Fibroblast of lung (primary cell): ENCODE results near the gene EHMT1. TPM values are rescaled to one million over a fixed set of nuclear protein-coding genes. Genes with fewer than 3 reads are reported as not detected.
A peak's percentile ranks its signal among the peaks of the same experiment; 100 is the strongest.

Experiments used
- DNase-seq, 2 donors: peaks; one replicate each; pipeline versions ENCODE4 v3.0.0 to v3.0.0-alpha.2; 2010; ENCODE audit warnings: low read depth in 2 of 2
- H2AFZ ChIP-seq: 2 replicates; pipeline ENCODE4 v1.5.1; 2012; ENCODE audit warnings: low read length, control low read depth, inconsistent platforms
- H3K27ac ChIP-seq: 2 replicates; pipeline ENCODE4 v1.5.1; 2011; ENCODE audit warnings: low read length, control low read depth; ENCODE audit not compliant: insufficient read depth
- H3K27me3 ChIP-seq: 2 replicates; pipeline ENCODE4 v1.5.1; 2011; ENCODE audit warnings: mild to moderate bottlenecking, low read length; ENCODE audit not compliant: control insufficient read depth, insufficient read depth
- H3K36me3 ChIP-seq: 2 replicates; pipeline ENCODE4 v1.5.1; 2011; ENCODE audit warnings: low read length; ENCODE audit not compliant: control insufficient read depth, insufficient read depth
- H3K4me1 ChIP-seq: 2 replicates; pipeline ENCODE4 v1.5.1; 2011; ENCODE audit warnings: low read length; ENCODE audit not compliant: control insufficient read depth, insufficient read depth; ENCODE audit errors: extremely low read depth
- H3K4me2 ChIP-seq: 2 replicates; pipeline ENCODE4 v1.5.1; 2011; ENCODE audit warnings: low read length, control low read depth; ENCODE audit not compliant: insufficient read depth; ENCODE audit errors: extremely low read depth
- H3K4me3 ChIP-seq, 4 experiments: fragments of 200-600 bp in 1 of 4; sonication (generic) in 1 of 4; replicated peaks in 1 of 4; 2 replicates each; pipeline ENCODE4 v1.5.1; 2011 to 2016; ENCODE audit warnings: low read length in 4 of 4, low read depth in 3 of 4, mild to moderate bottlenecking in 3 of 4, control low read depth in 2 of 4, inconsistent platforms in 1 of 4, mixed read lengths in 1 of 4; ENCODE audit not compliant: insufficient read depth in 1 of 4; ENCODE audit errors: control extremely low read depth in 1 of 4
- H3K79me2 ChIP-seq: 2 replicates; pipeline ENCODE4 v1.5.1; 2012; ENCODE audit warnings: mild to moderate bottlenecking, low read length, inconsistent platforms; ENCODE audit not compliant: control insufficient read depth, insufficient read depth
- H3K9ac ChIP-seq: 2 replicates; pipeline ENCODE4 v1.5.1; 2011; ENCODE audit warnings: mild to moderate bottlenecking, low read length, control low read depth; ENCODE audit not compliant: insufficient read depth
- H3K9me3 ChIP-seq: 2 replicates; pipeline ENCODE4 v1.5.1; 2012; ENCODE audit warnings: low read depth, low read length; ENCODE audit not compliant: control insufficient read depth, insufficient read depth
- H4K20me1 ChIP-seq: 2 replicates; pipeline ENCODE4 v1.5.1; 2011; ENCODE audit warnings: low read length; ENCODE audit not compliant: control insufficient read depth, insufficient read depth; ENCODE audit errors: extremely low read depth
- EZH2 ChIP-seq: IDR thresholded peaks from 2 replicates; pipeline ENCODE4 v1.5.1; 2012; ENCODE audit warnings: low read length, control low read depth, mild to moderate bottlenecking; ENCODE audit errors: missing control alignments
- polyA plus RNA-seq, 2 donors: library from polyadenylated mRNA; depleted of rRNA in 1 of 2; stranded (reverse) in 1 of 2; unstranded in 1 of 2; fragments of >200 nt; gene quantifications; 2 replicates each; pipeline ENCODE4 v1.2.1, GENCODE V29; 2011 to 2012; ENCODE audit warnings: missing spikeins in 1 of 2
- total RNA-seq: library from RNA; depleted of rRNA; stranded (reverse); fragments of >200 nt; gene quantifications from 2 replicates; pipeline ENCODE4 v1.2.1, GENCODE V29; 2014
- TF ChIP-seq, protein P1 (sequence below), 2 donors: IDR thresholded peaks in 1 of 2; conservative IDR thresholded peaks in 1 of 2; 1 replicate in 1 of 2; 2 replicates in 1 of 2; pipeline ENCODE4 v1.5.1; 2011 to 2012; ENCODE audit warnings: low read length in 2 of 2, control low read depth in 1 of 2, inconsistent platforms in 1 of 2, low read depth in 1 of 2, mild to moderate bottlenecking in 1 of 2

The EHMT1 gene
- total and polyA plus RNA-seq, 2 donors (not counting 1 experiment from before 2014, with no cell fraction given): 22.4 to 48.6 TPM

DNA sequence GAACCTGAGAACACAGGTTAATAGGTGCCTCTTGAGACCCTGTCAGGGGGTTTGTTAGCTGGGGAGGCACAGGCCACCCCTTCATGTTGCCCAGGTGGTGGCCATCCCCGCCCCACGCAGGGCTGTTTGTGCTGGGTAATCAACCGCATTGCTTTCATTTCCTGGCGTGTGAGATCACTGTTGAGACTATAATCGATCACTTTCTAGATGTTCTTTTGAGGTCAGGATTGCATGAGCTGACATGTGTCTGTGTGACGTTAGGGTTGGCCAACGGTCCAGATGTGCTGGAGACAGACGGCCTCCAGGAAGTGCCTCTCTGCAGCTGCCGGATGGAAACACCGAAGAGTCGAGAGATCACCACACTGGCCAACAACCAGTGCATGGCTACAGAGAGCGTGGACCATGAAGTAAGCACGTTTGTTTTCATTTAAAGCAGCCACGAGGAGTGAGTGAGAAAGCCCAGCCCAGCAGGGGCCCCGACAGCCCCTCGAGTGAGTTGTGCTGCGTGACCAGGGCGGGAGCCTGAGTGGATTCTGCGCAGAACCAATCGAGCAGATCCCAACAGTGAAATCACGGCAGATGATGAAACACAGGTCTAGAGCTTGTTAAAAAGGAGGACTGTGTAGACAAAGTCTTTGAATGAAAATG is 143.7 kb downstream of the EHMT1 start:
- H3K27ac ChIP-seq: peak overlapping the region; percentile 79
- H3K4me3 ChIP-seq: no peak overlapping the region
- no peaks in the 10 kb centered on the region for H3K9me3 ChIP-seq
- no peak for TF ChIP-seq EZH2
- H3K79me2 ChIP-seq: no peaks in the 10 kb centered on the region
- peak in 1 of 2 donors; percentile 93 for DNase-seq
- no peaks in the 10 kb centered on the region for H3K4me1 ChIP-seq
- H3K36me3 ChIP-seq: peaks cover 12% of the 10 kb centered on the region
- H3K27me3 ChIP-seq: no peaks in the 10 kb centered on the region
- no peak overlapping the region for H2AFZ ChIP-seq
- H3K9ac ChIP-seq: no peak overlapping the region
- peak overlapping the region; percentile 37 for H3K4me2 ChIP-seq
- no peaks in the 10 kb centered on the region for H4K20me1 ChIP-seq

DNA sequence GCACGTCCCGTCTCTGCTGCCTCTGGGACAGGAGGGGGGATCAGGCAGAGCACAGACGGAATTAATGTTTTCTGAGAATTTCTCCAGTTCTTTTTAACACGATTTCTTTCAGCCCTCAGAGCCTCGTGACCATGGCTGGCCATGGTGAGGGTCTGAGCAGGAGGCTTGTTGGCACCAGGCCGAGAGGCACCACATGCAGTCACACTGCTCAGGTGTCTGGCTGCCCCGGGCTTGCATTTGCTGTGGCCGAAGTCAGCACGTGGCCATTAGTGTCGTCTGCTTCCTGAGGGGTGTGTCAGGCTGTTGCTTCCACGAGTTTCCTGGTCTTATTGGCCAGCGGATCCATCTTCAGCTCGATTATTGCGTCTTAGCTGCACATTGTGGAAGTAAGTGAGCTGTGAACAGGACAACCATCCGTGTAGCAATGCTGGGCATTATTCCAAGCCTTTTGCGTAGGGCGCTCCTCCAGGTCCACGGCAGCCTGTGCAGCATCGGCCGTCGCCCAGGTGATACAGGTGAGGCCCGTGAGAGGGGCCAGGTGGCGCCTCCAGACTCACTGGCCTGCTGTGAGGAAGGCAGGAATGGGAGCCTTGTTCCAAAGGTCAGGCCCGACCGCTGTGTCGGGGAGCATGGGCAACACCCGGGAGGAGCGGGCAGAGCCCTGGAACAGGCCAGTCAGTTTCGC is 144.6 kb downstream of the EHMT1 start:
- peaks cover 10% of the 10 kb centered on the region for H3K36me3 ChIP-seq
- DNase-seq: no peak

GRCh38 chr9:137764171-137764671 is 145.4 kb downstream of the EHMT1 start:
- Histone ChIP-seq H3K4me1 (no peaks in the 10 kb centered on the region), H3K9me3 (no peaks in the 10 kb centered on the region), H4K20me1 (no peaks in the 10 kb centered on the region), H3K79me2 (no peaks in the 10 kb centered on the region), H2AFZ (no peak overlapping the region), H3K4me3 (no peak overlapping the region), H3K27me3 (no peaks in the 10 kb centered on the region), H3K9ac (no peak overlapping the region), H3K4me2 (no peak overlapping the region), H3K27ac (no peak overlapping the region), H3K36me3 (peaks cover 10% of the 10 kb centered on the region)
- no peak for DNase-seq
- TF ChIP-seq EZH2: no peak
- TF ChIP-seq, protein P1, sequence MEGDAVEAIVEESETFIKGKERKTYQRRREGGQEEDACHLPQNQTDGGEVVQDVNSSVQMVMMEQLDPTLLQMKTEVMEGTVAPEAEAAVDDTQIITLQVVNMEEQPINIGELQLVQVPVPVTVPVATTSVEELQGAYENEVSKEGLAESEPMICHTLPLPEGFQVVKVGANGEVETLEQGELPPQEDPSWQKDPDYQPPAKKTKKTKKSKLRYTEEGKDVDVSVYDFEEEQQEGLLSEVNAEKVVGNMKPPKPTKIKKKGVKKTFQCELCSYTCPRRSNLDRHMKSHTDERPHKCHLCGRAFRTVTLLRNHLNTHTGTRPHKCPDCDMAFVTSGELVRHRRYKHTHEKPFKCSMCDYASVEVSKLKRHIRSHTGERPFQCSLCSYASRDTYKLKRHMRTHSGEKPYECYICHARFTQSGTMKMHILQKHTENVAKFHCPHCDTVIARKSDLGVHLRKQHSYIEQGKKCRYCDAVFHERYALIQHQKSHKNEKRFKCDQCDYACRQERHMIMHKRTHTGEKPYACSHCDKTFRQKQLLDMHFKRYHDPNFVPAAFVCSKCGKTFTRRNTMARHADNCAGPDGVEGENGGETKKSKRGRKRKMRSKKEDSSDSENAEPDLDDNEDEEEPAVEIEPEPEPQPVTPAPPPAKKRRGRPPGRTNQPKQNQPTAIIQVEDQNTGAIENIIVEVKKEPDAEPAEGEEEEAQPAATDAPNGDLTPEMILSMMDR (conservative IDR thresholded peaks at IDR 0.05 in 1 of 2, IDR thresholded peaks at IDR 0.05 in 1 of 2; ENCODE audit: low read depth in 1 of 2, low read length in 2 of 2): no peak

More for the DNA sequence above, 144.6 kb downstream of the EHMT1 start:
- no peaks in the 10 kb centered on the region for H3K27me3 ChIP-seq
- no peak overlapping the region for H2AFZ ChIP-seq
- TF ChIP-seq EZH2: no peak
- TF ChIP-seq, protein P1 (conservative IDR thresholded peaks at IDR 0.05 in 1 of 2, IDR thresholded peaks at IDR 0.05 in 1 of 2; ENCODE audit: low read depth in 1 of 2, low read length in 2 of 2): no peak
- no peaks in the 10 kb centered on the region for H3K9me3 ChIP-seq
- H3K9ac ChIP-seq: no peak overlapping the region
- peak overlapping the region; percentile 79 for H3K27ac ChIP-seq
- no peaks in the 10 kb centered on the region for H3K79me2 ChIP-seq
- no peak overlapping the region for H3K4me3 ChIP-seq
- no peak overlapping the region for H3K4me2 ChIP-seq
- H3K4me1 ChIP-seq: no peaks in the 10 kb centered on the region
- H4K20me1 ChIP-seq: no peaks in the 10 kb centered on the region
